CD4-positive, alpha-beta T cell treated with Interleukin-12 subunit alpha and Interleukin-12 subunit beta, for 1 hour (primary cell): Measurements from ENCODE around the gene DDB1.

Source experiments
- DNase-seq: peaks from one replicate; pipeline ENCODE4 v3.0.0-alpha.2; 2020

The DDB1 gene

DNA sequence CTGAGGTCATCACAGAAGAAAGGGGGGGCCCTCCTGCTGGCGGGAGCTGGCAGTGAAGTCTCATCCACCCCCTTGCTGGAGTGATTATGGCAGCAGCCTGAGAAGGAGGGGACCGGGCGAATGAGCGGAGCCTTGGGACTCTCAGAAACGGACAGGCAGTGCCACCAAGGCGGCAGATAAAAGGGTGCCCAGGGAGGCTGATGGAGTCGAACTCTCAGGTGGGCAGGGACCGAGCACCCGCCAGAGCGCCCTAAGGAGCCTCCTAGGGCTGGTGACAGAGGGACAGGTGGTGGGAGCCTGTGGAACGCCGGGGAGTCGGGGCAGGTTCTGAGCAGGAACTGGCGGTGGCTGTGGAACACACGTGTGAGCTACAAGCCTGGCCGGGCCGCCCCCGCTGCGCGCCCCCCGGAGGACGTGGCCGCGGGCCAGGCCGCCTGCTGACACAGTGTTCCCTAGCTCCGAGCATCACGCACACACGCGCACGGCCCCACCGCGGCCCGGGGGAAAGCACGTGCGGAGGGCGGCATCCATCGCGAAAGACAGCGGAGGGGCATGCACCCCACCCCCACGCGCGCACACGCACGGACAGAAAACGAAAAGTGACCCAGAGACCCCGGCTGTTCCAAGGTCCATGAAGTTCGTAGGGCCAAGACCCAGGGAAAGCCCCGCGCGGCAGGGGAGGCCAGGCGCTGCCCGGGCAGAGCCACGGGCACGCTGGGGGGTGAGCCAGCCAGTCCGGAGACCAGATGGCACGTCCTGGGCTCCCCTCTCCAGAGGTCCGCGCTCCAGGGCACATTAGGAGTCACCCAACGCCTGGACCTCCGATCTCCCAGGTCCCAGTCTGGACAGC is 38.8 kb downstream of the DDB1 start:
- DNase-seq, result no peak

DNA sequence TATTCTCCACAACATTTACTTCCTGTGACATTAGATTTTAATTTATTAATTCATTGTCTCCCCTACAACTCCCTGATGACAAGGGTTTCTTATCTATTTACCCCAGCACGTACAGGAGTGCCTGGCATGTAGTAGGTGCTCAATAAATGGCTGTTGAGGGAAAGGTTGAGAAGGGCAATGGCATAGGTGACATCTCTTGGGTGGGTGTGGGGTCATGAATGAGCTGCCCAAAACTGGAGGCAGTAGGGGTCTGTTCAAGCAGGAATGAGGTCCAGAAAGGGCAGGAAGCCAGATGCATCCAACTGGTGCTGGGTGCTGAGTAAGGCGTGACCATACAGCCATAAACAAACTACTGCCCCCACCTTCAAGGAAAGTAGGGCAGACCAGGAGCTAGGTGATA is 40.5 kb downstream of the DDB1 start:
- no peak for DNase-seq

DNA sequence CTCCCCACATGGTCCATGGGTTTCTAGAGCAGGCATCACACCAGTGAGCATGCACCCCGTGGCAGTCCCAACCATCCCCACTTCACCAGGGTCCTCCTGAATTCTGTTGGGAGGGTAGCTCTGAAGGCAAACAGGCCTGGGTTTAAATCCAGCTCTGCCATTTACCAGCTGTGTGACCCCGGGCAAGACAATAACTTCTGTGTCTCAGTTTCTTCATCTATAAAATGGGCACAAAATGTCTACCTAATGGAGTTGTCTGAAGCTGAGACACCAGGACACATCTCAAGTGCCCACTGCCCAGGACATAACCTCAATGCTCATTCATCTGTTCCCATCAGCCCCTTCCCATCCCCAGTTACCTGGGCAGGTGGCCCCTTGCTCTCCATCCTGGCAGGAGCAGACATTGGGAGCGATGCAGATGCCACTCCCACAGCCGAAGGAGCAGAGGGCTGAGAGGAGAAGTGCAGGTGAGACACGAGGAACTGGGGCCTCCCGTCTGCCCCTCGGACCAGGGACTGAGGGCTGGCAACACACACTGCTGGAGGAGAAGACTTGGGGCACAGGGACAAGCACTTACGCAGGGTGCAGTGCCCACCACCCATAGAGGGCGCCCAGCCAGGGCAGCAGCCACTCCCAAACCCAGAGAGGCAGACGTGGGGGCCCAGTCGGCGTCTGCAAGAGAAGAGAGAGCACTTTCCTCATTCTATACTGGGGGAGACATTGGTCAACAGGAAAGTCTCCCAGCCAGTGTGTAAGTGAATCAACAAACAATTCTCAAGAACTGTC is 41.8 kb downstream of the DDB1 start:
- DNase-seq, result no peak

DNA sequence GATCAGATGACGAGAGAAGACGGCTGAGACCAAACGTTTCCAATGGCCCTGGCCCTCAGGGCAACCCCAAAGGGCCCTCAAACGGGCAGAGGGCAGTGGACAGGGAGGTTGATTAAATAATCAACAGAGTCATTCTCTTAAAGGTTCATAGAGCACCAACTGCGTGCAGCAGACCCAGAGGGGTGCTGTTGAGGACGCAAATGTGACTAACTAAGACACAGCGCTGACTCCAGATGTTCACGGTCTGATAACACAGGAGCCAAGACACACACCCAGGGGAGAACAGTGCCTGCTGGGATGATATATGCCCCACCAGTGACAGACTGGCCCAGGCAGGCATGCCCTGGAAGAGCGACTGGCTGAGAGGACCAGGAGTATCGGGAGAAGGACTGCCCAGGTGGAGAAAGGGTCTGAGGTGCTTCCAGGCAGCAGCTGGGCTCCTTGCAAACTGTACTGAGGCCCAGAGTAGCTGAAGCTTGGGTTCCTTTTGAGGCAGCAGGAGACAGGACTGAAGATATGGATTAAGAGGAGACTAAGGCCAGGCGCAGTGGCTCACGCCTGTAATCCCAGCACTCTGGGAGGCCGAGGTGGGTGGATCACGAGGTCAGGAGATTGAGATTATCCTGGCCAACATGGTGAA is 45.4 kb downstream of the DDB1 start:
- DNase-seq, result no peak

DNA sequence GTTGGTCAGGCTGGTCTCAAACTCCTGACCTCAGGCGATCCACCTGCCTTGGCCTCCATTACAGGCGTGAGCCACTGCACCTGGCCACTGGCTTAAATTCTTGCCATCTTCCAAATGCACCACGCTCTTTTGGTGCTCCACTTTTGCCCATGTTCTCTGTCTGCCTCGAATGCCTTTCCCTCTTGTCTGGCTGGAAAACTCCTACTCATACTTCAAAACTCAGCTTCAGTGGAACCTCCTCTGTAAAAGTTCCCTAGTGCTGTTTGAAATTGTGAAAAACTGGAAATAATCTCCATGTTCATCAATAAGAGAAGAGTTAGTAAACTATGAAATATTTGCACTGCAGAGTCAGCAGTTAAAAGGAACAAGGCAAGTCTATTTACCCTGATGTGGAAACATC is 49.3 kb downstream of the DDB1 start:
- DNase-seq, result no peak

DNA sequence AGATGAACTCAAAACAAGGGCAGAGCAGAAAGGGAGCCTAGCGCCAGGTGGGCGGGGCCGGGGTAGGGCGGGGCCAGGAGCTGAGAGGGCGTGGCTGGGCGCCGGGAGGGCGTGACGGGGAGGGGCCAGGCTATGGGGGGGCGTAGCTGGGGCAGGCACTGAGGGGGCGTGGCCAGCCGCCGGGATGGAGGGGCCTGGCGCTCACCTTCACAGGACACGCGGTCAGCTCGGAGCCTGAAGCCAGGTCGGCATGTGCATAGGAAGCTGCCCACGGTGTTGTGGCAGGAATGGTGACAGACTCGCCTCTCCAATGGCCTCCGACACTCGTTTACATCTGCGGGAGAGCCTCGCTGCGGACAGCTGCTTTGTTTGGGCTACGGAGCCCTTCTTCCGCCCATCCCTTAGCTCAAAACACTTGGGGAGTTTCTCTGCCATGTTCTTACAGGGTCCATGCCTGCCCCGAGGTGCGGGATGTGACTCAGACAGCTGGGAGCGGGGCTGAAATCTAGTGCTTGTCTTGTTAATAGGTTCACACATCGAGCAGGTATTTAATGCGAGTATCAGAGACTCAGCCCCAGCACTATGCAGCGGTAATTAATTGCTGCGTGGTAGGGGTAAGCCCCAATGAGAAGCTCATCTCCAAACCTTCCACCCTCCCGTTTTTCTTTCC is 51.2 kb downstream of the DDB1 start:
- no peak for DNase-seq

DNA sequence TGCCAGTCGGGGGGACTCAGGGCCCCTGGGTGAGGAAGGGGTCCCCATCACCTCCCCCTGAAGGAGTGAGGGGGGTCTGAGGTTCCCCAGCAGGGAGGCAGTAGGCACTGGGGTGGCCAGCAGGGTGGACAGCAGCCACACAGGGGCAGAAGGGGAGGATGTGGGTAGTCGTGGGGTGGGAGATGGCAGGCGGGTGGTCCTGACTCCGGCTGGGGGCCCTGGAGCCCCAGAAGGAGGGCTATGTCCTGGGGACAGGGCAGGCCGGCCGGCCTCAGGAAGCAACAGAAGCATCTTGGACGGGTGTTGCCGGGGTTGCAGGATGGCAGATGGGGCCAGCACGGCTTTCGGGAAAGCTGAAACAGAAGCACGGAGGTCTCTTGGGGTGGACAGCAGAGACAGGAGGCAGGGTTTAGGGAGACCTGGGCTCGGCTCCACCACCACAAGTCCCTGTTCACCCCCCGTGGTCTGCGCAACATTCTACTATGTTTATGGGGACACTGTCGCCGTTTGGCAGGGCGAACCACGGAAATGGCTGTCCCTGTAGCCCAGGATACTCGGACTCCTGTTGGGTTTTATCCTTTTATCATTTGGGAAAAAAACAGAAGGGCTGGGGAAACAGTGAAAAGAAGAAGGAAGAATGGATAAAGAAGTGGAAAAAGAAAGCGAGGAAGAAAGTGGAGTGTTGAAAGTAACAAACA is 51.9 kb downstream of the DDB1 start:
- DNase-seq, result no peak

DNA sequence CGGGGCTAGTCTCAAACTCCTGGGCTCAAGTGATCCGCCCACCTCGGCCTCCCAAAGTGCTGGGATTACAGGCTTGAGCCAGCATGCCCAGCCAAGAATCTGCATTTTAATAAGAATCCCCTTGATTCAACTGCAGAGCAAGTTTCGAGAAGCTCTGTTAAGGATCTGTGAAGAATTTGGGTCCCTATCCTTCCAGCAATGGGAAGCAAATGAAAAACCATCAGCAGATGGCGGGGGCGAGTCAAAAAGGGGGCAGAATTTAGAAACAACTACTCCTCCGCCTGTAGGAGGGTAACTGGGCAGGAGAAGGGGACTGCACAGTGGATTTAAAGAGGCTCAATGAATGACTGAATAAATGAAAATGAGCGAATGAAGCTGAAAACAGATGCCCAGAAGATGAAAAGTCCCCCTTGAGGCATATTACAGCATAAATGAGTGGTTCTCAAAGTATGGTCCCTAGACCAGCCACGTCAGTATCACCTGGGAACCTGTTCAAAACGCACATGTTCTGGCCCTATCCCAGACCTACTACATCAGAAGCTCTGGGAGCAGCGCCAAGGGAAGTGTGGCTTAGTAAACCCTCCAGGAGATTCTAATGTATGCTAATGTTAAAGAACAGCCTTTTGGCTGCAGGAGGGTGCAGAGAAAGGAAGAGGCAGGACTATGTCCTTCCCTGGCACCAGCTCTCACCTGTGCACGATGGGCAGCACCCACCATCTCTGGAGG is 52.8 kb downstream of the DDB1 start:
- DNase-seq, result no peak

DNA sequence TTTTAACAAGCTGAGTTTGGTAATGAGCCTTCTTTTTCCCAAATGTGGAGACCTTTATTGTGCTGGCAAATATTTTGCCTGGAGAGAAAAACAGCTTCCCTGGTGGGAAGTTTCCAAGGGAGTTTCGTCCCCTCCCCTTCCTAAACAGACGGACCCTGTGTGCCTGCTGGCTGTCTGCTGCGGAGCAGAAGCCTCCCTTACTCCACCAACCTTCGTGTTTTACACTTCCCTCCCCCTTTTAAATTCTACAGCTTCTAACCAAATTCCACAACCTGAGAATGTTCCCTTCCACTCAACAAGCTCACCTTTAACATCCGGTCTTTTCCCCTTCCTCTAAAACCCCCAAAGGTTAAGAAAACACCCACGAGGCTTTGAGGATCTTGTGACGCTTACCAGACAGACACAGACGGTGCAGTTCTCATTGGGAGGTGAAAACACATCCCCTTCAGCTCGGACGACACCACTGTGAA is 54.9 kb downstream of the DDB1 start:
- no peak for DNase-seq

DNA sequence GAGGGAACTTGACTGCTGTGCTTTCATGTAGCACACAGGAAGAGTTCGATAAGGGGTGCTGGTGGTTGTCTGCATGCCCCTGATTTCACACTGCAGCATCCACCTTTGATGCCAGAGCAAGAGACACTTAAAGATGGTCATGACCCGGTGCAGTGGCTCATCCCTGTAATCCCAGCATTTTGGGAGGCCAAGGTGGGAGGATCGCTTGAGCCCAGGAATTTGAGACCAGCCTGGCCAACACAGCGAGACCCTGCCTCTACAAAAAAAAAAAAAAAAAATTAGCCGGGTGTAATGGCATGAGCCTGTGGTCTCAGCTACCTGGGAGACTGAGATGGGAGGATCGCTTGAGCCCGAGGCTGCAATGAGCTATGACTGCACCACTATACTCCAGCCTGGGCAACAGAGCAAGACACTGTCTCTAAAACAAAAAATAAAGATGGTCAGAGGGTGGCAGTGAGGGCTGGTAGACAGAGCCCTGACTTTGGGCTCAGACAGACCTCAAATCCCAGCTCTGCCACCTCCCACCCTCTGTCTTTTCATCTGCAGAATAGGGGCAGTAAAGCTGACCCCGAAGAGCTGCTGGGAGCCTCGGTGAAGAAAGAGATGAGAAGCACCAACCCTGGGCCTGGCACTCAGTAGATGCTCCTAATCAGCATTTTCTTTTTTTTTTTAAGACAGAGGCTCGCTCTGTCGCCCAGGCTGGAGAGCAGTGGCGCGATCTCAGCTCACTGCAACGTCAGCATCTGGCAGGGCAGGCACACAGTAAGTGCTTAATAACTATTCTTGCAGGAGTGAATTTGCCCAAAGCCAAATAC is 55.5 kb downstream of the DDB1 start:
- no peak for DNase-seq

DNA sequence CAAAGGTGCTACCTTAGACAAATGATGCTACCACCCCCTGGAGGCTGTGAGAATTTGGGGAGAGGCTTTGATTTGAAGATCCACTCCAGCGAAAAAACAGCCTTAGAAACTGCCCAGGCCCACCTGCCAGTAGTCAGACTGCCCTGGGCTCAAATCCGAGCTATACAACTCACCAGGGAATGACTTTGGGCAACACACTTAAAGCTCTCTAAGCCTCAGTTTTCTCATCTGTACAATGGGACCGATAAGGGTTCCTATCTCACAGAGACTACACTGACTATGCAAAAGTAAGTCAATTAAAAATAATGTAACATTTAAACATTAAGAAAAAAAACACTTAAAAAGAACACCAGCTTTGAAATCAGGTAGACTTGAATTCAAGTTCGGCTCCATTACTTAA is 57.7 kb downstream of the DDB1 start:
- no peak for DNase-seq

DNA sequence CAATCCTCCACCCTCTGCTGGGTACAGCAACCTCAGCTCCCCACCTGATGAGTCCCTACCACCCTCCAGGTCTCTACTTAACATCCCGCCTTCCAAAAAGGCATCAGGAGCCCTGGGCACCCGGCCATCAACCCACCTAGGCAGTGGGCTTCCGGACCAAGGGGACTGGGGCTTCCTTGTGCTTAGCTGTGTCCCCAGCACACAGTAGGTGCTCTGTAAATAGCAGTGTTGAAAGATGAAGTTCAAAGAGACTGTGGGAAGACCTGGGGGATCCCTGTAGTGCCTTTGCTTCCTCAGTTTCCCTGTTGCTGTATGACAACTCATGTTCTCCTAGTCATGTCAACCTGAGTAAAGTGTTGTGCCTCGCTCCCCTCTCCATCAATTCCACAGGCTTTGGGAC is 58.8 kb downstream of the DDB1 start:
- DNase-seq, result no peak

DNA sequence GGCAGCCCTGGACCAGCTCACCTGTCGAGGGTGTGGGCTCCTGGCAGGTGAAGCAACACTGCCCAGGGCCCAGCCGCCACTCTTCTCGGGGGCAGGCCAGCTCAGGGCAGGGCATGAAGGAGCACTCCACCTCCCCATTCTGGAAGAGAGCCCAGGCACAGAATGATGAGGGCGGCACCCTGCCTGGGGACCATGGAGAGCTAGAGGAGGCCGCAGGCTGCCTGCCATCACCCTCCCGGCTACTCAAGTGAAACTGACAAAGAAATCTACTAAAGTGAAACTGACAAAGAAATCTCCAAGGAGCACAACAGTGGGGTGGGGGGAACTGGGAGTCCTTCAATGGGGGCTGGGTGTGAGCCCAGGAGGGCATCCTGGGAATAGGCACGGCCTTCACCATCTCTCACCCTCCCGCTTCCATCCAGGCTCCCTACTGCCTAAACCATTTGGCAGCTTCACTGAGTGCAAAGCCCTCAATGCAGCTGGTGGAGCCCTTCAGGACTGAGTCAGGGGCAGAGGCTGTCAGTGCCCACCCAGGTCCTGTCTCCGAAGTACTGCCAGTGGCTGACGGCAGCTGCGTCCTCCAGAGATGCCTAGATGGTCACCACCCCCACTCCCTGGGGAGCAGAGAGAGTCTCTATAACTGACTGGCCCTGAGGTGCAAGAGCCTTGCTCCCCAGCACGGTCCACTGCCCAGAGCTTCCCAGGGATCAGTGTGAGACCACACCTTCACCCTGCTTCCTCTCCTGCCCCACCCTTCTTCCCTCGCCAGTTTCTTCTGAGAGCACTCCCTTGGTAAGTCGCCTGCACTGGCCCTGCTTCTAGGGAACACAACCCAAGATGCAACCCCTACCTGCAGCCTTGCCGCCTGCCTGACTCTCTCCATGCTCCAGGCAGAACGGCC is 59.5 kb downstream of the DDB1 start:
- no peak for DNase-seq

DNA sequence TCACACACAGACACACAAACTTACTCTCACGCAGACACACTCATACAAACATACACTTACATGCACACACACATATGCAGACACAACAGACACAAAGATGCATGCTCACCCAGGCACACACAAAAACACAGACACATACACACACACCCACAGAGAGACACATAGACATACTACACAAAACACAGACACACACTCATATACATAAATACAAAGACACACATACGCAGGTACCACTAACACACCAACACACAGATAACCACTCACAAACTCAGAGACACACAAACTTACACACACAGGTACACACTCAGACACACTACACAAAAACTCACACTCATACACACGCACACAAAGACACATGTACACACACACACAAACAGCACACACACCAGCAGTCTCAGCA is 60.2 kb downstream of the DDB1 start:
- no peak for DNase-seq

DNA sequence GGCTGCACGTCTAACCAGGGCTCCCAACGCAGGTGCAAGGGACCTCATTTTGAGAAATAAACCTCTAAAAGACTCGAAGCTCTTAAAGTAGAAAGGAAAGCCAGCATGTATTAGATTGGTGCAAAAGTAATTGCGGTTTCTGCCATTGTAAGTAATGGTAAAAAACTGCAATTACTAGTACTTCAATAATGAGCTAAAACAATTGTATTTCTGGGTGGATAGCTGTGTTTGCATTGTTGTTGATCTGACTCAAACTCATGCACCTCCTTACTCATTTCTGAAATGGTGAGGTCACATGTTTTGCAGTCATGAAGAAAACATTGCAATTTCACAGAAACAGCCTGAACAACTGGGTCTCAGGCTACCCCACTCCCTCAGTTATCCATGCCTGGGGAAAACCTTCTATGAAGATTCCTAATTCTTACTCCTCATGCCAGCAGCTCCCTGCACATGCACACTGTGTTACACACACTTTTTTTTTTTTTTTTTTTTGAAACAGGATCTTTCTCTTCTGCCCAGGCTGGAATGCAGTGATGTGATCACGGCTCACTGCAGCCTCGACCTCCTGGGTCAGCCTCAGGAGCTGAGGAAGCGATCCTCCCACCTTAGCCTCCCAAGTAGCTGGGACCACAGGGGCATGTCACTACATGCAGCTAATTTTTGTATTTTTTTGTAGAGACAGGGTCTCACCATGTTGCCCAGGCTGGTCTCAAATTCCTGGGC is 62.4 kb downstream of the DDB1 start:
- no peak for DNase-seq

DNA sequence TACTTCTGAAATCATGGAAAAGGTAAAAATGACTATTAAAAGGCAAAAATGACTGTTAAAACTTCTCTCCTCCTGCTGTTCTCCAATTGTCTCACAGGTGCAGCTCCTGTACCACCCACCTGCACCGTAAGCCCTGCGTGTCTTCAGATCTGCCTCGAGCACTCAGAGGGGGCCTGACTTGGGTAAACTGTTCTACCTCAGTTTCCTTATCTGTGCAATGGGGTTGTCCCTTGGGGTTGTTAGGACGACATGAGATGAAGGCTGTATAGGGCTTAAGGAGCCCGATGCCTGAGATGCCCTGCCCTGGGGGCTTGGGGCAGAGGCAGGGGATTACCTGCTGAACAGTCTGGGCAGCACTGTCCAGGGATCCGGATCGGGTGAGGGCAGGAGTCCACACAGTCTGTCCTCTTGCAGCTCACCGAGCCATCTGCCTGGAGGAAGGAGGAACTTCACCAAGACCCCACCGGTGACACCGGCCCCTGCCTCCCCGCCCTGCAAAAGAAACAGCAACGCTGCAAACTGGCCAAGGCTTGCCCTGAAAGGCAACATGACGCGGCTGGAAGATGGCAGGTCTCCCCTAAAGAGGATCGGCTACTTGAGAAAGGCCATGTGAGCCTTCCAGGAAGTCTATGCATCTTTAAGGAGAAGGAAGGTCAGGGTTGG is 64.2 kb downstream of the DDB1 start:
- no peak for DNase-seq

DNA sequence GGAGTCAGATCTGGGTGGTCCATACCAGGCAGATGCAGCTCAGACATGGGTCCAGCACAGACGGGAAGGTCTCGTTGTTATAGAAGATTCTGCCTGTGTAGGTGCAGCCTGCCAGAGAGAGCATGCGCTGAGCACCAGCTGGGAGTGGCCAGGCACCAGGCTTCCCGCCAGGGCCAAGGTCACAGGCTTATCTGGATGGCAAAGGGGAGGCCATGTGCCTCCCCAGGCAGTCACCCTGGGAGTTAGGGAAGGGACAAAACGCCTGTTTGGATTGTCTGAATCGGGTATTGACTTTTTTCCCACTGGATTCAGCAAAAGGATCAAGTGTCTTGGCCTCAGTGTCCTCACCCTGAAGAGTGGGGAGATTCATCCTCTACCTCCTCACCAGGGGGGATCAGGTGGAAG is 65.5 kb downstream of the DDB1 start:
- no peak for DNase-seq

DNA sequence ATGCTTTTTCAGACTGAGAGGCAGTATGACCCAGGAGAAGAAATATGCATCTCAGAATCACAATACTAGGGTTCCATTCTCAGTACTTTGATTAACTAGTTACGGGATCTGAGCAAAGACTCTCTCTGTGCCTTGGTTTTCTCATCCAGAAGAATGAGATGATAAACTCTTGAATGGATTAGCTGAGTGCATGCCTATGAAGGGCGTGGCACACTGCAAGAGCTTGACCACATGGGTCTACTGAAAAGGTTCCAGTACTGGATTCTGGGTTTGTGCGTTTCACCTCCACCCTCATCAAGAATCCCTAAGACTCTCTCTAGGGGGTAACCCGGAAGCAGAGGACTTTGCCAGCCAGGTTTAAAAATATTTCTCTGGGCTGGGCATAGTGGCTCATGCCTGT is 66.3 kb downstream of the DDB1 start:
- no peak for DNase-seq

DNA sequence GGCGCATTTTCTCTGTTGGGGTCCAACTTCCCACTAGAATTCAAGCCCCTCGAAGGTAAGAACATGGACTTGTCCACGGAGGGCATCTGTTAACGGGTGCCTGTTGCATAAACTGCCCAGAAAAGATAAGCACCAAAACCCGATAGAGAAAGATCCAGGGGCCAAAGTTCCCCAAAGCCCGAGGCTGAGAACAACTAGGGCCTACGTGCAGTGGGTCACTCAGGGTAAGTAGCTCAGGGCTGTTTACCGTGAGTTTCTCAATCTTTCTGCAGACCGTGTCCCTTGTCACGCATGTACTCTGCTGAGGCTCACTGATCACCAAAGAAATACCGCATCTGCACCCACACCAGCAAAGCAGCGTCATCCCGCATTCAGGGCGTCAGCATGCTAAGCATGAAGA is 67.5 kb downstream of the DDB1 start:
- DNase-seq, result no peak
